Activated T-cell treated with anti-CD3 and anti-CD28 coated beads, Interleukin-2, amount 50 U/mL, for 48 hours (primary cell): ENCODE data around the gene NFATC3.

Experiments
- DNase-seq, 2 experiments: peaks; one replicate each; pipeline ENCODE4 v3.0.0-alpha.2; 2020

Gene NFATC3

GRCh38 chr16:68073902-68074760, 11.0 kb upstream of the NFATC3 start:
- DNase-seq = no peak

- DNase-seq = peak in 1 of 2 experiments; percentile 70
These were observed 10.2 kb upstream of the NFATC3 start for GRCh38 chr16:68074850-68075555.

GRCh38 chr16:68075980-68076379, 9.2 kb upstream of the NFATC3 start:
- no peak for DNase-seq

- no peak for DNase-seq
These were observed 8.6 kb upstream of the NFATC3 start for GRCh38 chr16:68076560-68076959.

GRCh38 chr16:68077866-68078700, 7.1 kb upstream of the NFATC3 start:
- DNase-seq = no peak

GRCh38 chr16:68078701-68079375, 6.3 kb upstream of the NFATC3 start:
- DNase-seq = peak in 1 of 2 experiments; percentile 50

- DNase-seq = no peak
These were observed 5.9 kb upstream of the NFATC3 start for GRCh38 chr16:68079376-68079625.

- peak; percentile 85 to 87 for DNase-seq
These were observed 5.4 kb upstream of the NFATC3 start for GRCh38 chr16:68079626-68080344.

GRCh38 chr16:68081861-68082628, 3.1 kb upstream of the NFATC3 start:
- peak in 1 of 2 experiments; percentile 64 for DNase-seq

- DNase-seq = no peak
These were observed 2.4 kb upstream of the NFATC3 start for GRCh38 chr16:68082629-68083238.

- DNase-seq = no peak
These were observed 1.9 kb upstream of the NFATC3 start for GRCh38 chr16:68083239-68083781.

- no peak for DNase-seq
These were observed 1.2 kb upstream of the NFATC3 start for GRCh38 chr16:68083861-68084503.

GRCh38 chr16:68084504-68085258, 489 bp upstream of the NFATC3 start:
- peak; percentile 92 to 93 for DNase-seq

GRCh38 chr16:68086336-68086841, 1.2 kb downstream of the NFATC3 start:
- no peak for DNase-seq

- DNase-seq = no peak
These were observed 1.7 kb downstream of the NFATC3 start for GRCh38 chr16:68086860-68087268.

- no peak for DNase-seq
These were observed 2.5 kb downstream of the NFATC3 start for GRCh38 chr16:68087688-68088087.

- DNase-seq = no peak
These were observed 3.2 kb downstream of the NFATC3 start for GRCh38 chr16:68088130-68088972.

GRCh38 chr16:68089067-68089466, 3.9 kb downstream of the NFATC3 start:
- DNase-seq = no peak
